Vagina (tissue), 2 donors: ENCODE measurements around the gene PPP1R13B.

Source experiments
- POLR2A ChIP-seq, 2 donors: fragments of 450-650 bp; IDR thresholded peaks; one replicate each; pipeline ENCODE4 v1.6.1; 2017; ENCODE audit warnings: antibody characterized with exemption in 2 of 2, mild to moderate bottlenecking in 2 of 2, moderate library complexity in 2 of 2
- POLR2AphosphoS5 ChIP-seq, 2 donors: sonication (generic); formaldehyde crosslinking; IDR thresholded peaks; one replicate each; pipeline ENCODE4 v1.9.0; 2017; ENCODE audit warnings: antibody characterized with exemption in 2 of 2, mild to moderate bottlenecking in 2 of 2, low read depth in 1 of 2; ENCODE audit not compliant: insufficient read depth in 1 of 2

DNA sequence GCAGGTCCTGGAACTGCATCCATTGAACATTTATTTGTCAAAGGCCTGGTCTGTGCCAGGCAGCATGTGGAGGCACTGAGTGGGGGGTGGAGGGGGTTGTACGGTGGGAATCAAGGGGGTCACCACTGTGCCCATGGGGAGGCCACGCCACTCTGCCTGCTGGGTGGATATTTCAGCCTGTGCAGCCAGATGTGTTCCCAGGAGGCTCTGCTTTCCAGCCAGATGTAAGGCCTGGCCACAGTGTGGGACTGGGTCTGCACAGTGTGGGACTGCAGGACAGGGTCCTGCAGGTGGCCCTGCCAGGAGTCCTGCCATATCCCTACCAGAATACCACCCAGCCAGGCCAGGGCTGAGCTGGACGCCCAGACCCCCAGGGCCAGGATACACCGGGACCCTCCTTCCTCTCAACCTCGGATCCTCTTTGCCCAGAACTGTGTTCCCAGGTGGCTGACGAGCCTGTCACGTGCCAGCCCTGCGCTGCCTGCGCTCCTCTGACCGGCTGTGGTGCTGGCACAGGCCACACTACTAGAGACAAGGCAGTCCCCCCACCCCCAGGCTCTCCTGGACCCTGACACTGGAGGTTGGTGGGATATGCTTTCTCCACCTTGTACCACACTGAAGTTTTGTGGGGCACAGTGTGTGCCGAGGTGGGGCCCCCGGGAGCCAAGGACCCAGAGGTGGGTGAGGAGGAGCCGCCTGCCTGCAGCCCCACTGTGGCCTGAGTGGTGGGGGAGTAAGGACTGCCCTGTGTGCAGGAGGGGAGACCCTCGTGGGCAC, 149.6 kb downstream of the PPP1R13B start:
- TF ChIP-seq POLR2AphosphoS5 (IDR thresholded peaks at IDR 0.05; ENCODE audit: insufficient read depth in 1 of 2, low read depth in 1 of 2) (no peak), POLR2A (IDR thresholded peaks at IDR 0.05) (no peak)
